ENCODE measurements around the gene SAMMSON. TPM values are rescaled to one million over a fixed set of nuclear protein-coding genes. Genes with fewer than 3 reads are reported as not detected.

The SAMMSON gene
- total and polyA plus RNA-seq, 9 of the 15 experiments (the other 6 are each of a cell fraction or from before 2014, with no cell fraction given), result 0.65 to 4.4 (median 1.9) TPM

- no peak for TF ChIP-seq STAT5B (CRISPR knock-in tag; IDR thresholded peaks at IDR 0.05)
- TF ChIP-seq RNF219 (CRISPR knock-in tag; IDR thresholded peaks at IDR 0.05), result no peak
- TF ChIP-seq RBM39 (optimal IDR thresholded peaks at IDR 0.05; ENCODE audit: low read depth, low read length), result no peak
- no peak for TF ChIP-seq PTTG1 (tag; IDR thresholded peaks at IDR 0.05; ENCODE audit: low read depth)
- TF ChIP-seq SRSF7 (optimal IDR thresholded peaks at IDR 0.05; ENCODE audit: low read depth, low read length), result no peak
- no peak for TF ChIP-seq SIX5 (IDR thresholded peaks at IDR 0.05; ENCODE audit: borderline replicate concordance in 1 of 2, insufficient read depth in 1 of 2, low read depth in 1 of 2, low read length in 2 of 2)
- TF ChIP-seq ATF4 (CRISPR knock-in tag; IDR thresholded peaks at IDR 0.05), result no peak
- peak; percentile 94 for TF ChIP-seq E2F8 (IDR thresholded peaks at IDR 0.05; ENCODE audit: low read depth, partially characterized antibody)
- no peak for TF ChIP-seq PHF21A (IDR thresholded peaks at IDR 0.05; ENCODE audit: borderline replicate concordance, low read depth)
- TF ChIP-seq SMARCA4 (IDR thresholded peaks at IDR 0.05), result 0 out of 2 replicates have a peak, but pooled peaks have one; percentile 12
- no peak for TF ChIP-seq ZFP30 (CRISPR knock-in tag; IDR thresholded peaks at IDR 0.05; ENCODE audit: borderline replicate concordance)
- TF ChIP-seq SMARCE1 (IDR thresholded peaks at IDR 0.05), result no peak
- TF ChIP-seq CREB1 (IDR thresholded peaks at IDR 0.05), result no peak
- TF ChIP-seq CREB1 (CRISPR knock-in tag; IDR thresholded peaks at IDR 0.05), result no peak
- no peak for TF ChIP-seq RREB1 (CRISPR knock-in tag; IDR thresholded peaks at IDR 0.05)
- TF ChIP-seq HDGF (IDR thresholded peaks at IDR 0.05), result no peak
These were observed at the start of gene SAMMSON (continued) for GRCh38 chr3:69999140-70000027.

Data from K562 (cell line).